SK-N-DZ (cell line): Measurements from ENCODE around the gene BNIP5.
A peak's percentile ranks its signal among the peaks of the same experiment; 100 is the strongest.
"Not testable (repeated sequence)": the region's sequence is repeated elsewhere in the genome, so short reads cannot be mapped to it uniquely, and the experiment has no call there.

ENCODE experiments used
- DNase-seq: peaks from one replicate; pipeline ENCODE4 v3.0.0-alpha.2; 2015; ENCODE audit warnings: low spot score

Gene BNIP5

GRCh38 chr6:36364669-36365479, 28.2 kb upstream of the BNIP5 start:
- DNase-seq = no peak

GRCh38 chr6:36364061-36364635, 27.5 kb upstream of the BNIP5 start:
- not testable (repeated sequence) for DNase-seq

- DNase-seq = not testable (repeated sequence)
Observed at GRCh38 chr6:36363371-36363752, 26.7 kb upstream of the BNIP5 start.

- DNase-seq = no peak
Observed at GRCh38 chr6:36362551-36363370, 26.1 kb upstream of the BNIP5 start.

GRCh38 chr6:36361071-36361470, 24.4 kb upstream of the BNIP5 start:
- no peak for DNase-seq

- DNase-seq = peak; percentile 82
Observed at GRCh38 chr6:36360241-36361054, 23.8 kb upstream of the BNIP5 start.

GRCh38 chr6:36358226-36358915, 21.7 kb upstream of the BNIP5 start:
- DNase-seq = no peak

GRCh38 chr6:36357872-36358225, 21.2 kb upstream of the BNIP5 start:
- DNase-seq = no peak

- DNase-seq = no peak
Observed at GRCh38 chr6:36355819-36356218, 19.1 kb upstream of the BNIP5 start.

- no peak for DNase-seq
Observed at GRCh38 chr6:36353411-36353915, 16.8 kb upstream of the BNIP5 start.

- no peak for DNase-seq
Observed at GRCh38 chr6:36352477-36353157, 15.9 kb upstream of the BNIP5 start.

GRCh38 chr6:36350681-36351571, 14.2 kb upstream of the BNIP5 start:
- no peak for DNase-seq

GRCh38 chr6:36350082-36350481, 13.4 kb upstream of the BNIP5 start:
- DNase-seq = no peak

GRCh38 chr6:36349240-36349639, 12.6 kb upstream of the BNIP5 start:
- DNase-seq = no peak

- no peak for DNase-seq
Observed at GRCh38 chr6:36347621-36348020, 10.9 kb upstream of the BNIP5 start.

GRCh38 chr6:36346486-36347273, 10.0 kb upstream of the BNIP5 start:
- no peak for DNase-seq

- DNase-seq = peak; percentile 69
Observed at GRCh38 chr6:36345681-36346466, 9.2 kb upstream of the BNIP5 start.
